Kasumi-1 (cell line): ENCODE data around the gene FYB2.

ENCODE experiments used
- DNase-seq, 2 experiments: peaks; one replicate each; lab custom pipeline; 2025; lab: John Stamatoyannopoulos, UW

Gene FYB2, protein sequence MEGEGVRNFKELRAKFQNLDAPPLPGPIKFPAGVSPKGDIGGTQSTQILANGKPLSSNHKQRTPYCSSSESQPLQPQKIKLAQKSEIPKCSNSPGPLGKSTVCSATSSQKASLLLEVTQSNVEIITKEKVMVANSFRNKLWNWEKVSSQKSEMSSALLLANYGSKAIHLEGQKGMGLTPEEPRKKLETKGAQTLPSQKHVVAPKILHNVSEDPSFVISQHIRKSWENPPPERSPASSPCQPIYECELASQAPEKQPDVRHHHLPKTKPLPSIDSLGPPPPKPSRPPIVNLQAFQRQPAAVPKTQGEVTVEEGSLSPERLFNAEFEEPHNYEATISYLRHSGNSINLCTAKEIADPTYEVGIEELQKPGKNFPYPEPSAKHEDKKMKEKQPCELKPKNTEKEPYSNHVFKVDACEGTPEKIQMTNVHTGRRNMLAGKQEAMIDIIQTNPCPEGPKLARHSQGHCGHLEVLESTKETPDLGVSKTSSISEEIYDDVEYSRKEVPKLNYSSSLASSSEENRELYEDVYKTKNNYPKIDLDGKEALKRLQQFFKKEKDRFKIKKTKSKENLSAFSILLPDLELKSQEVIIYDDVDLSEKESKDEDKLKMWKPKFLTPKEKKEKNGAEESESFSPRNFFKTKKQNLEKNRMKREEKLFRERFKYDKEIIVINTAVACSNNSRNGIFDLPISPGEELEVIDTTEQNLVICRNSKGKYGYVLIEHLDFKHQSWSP

DNA sequence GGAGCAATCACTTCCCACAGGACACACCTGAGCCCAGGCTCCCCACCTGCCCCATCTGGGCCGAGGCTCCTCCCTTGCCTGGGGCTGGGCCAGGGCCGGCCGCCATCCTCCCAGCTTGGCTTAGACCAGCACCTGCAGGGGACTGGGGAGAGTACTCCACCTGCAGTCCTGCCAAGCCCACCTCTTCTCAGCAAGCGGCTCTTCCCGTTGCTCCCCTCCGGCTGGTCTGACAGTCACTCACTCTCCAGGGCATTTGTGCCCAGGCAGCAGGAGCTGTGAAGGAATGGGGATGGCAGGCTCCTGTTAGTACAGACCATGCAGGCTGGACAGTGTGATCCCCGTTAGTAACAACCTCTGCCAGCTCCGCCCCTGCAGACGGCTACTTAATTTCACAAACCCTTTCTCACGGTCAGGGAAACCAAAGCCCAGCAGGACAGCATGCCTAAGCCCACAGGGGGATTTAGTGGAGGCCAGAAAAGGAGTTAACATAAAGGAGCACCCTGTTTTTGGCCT, at the start of gene FYB2:
FYB2 (minus strand) TSS at position 18 of the 513 bp plus-strand sequence. CDS start 114 bp downstream, outside the sequence.
- no peak for DNase-seq

DNA sequence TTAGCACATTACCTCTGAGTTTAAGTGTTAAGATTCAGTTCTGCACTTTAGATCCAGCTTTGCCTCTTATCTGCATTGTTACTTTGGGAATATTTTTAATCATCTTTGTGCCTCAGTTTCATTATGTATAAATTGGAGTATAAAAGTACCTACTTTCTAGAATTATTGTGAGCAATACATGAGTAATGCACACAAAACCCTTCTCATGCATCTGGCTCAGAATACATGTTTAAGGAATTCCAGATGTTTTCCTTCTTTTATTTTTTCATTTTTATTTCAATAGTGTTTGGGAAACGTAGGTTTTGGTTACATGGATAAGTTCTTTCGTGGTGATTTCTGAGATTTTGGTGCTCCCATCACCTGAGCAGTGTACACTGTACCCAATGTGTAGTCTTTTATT, 49.6 kb upstream of the FYB2 start:
- no peak for DNase-seq

DNA sequence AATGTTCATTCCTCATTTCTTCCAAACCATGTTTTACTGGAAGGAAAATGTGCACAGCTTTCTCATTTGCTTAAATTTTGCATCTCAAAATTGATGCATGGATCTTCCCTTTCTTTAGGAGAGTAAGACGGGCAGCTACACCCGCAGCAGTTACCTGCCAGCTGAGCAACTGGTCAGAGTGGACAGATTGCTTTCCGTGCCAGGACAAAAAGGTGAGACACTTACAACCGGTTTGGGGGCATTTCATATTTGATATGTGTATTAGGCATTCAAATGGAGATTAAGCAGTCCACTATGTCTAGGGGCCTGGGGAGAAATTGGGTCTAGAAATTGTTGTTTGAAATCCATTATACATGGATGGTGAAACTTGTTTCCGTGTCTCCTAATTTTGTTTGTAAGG, 48.3 kb upstream of the FYB2 start:
- DNase-seq: no peak

DNA sequence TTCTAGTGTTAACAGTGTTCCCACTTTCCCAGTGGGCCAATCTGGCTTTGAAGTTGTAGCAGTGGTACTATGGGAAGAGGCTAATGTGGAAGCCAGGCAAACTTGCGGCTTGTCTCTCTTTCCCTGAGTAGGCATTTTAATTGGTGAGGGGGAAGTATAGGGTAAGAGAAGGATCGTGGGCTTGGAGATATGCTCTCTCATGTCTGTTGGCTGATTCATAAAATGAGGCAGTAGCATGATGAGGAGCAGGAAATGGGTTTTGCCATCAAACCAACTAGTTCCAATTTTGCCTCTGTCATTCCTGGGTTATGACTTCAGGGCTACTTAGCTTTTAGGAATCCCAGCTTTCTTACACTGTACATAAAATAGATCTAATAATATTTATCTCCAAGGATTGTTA, 47.5 kb upstream of the FYB2 start:
- DNase-seq: no peak

DNA sequence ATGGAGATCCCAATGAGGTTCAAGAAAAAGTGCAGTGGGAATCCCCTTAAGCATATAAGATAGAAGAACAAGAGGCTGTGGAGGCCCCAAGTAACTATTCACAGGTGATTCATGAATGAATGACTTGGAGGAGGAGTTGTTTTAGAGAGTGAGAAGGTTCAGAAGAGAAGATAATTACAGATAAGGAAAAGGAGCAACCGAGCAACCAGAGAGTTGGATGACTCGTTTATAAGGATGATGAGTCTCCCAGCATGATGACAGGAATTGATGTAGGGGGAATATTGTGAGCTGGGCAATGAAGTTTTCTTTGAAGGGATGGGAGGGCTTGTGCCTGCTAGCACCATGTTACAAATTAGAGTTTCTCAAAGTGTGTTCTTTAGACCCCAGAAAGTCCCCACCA, 45.2 kb upstream of the FYB2 start:
- DNase-seq: no peak

DNA sequence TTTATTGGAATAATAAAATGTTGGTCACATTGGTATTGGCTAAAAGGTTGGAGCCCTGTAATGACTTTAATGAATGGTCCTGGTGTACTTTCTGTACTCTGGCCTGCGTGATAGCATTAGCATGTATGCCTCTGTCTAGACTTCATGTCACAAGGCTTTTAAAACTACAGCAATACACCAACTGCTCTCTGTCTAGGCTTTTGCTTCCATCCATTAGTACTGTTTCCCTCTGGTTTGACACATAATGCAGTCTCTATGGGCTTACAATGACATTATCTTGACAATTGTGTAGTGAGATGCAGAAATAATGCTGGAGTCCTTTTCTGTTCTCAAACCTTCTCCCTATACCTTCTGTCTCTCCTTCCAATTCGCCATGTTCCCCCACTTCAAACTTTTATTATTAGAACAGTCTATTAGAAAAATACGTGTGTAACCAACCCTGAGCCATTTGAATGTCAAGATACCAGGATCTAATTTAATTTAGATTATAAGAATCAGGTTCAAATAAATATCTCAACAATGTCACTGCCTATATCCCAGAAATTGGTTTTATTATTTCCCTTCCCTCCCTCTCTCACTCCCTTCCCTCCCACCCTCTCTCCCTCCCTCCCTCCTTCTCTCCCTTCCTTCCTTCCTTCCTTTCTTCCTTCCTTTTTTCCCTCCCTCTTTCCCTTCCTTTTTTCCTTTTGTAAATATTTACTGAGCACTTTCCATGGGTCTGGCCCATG, 44.2 kb upstream of the FYB2 start:
- no peak for DNase-seq

DNA sequence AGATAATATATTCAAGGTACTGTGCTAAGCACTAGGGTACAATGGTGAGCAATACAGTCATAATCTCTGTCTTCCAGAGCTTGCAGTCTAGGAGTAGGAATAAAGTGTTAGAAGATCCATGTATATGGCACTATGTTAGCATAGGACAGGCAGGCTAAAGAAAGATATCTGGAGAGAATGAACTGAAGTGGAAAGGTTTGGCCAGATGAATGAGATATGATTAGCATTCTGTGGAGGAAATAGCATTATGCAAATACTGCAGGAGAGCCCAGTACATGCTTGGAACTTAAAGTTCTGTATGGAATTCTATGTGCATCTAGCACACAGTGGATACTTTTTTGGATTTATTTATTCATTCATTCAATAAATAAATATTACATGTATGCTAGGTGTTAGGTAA, 40.1 kb upstream of the FYB2 start:
- DNase-seq: no peak

DNA sequence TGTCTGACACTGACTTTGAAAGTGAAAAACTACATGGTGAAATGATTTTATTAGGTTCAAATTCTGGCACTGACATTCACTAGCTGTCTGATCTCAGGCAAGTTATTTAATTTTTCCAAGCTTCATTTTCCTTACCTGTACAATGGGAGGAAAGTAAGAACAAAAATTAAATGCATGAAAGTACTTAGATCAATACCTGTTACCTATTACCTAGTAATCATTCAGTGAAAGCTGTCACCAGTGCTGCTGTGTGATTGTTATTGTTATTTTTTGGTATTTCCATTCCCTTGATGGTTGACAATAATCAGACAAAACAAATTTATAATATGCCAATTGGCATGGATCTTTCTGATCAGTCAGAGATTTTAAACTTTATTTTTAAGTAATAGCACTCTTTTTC, 37.0 kb upstream of the FYB2 start:
- DNase-seq: no peak

DNA sequence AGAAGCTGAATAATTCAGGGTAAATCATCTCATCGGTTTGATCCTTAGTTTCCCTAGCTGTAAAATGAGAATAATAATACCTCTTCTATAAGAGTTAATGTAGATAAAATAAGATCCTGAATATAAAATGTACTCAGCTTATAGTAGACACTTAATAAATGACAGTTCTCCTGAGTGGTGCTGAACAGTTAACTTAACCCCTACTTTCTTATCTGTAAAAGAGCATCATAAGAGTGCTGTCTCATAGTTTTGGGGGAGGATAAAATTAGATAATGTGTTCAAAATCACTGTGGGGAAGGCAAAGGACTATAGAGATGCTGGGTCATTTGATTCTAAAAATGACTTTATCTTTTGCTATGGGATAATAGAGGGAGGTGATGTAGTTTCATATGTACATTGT, 36.0 kb upstream of the FYB2 start:
- DNase-seq: no peak

DNA sequence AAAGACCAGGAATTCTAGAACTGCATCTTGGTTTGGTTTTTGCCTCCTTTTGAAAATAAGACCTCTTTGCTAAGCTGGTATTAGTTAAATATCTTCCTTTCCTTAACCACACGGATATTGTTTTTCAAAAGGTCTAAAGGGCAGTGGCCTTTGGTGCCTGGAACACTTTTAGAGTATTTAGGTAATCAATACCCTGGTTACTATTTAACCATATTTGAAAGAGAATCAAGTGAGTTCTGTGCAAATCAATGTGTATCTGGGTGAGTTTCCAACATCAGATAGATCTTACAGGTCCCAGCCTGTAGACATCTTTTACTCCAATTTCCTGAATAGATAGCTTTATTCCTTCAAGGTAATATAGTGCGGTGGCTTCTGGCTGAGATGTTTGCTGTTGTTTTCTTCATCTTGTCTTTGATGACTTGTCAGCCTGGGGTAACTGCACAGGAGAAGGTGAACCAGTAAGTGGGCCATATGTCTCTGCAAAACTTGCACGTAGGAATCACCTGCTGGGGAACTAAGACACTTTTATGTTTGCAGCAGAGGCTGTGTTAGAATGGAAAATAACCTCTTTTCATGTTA, 35.4 kb upstream of the FYB2 start, which contains the start of gene C8A:
C8A (plus strand) TSS at position 277 of the 579 bp plus-strand sequence; CDS start at position 382, 105 bp downstream.
- no peak for DNase-seq

DNA sequence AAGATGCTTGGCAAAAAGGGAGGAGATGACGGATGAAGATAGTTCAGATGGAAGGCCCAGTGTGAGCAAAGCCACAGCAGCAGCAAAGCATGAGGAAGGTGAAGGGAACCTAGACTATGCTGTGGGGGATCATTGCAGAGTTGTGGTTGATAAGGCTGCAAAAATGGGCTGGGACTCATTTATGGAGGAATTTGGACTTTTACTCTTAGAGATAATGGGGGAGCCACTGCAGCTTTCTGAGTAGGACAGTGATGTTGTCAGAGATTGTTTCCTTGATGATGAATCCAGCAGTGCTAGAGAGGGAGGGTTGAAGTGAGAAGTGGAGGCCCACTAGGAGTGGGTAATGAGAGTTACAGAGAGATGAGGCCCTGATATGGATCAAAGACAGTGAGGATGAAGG, 33.3 kb upstream of the FYB2 start:
- DNase-seq: no peak

DNA sequence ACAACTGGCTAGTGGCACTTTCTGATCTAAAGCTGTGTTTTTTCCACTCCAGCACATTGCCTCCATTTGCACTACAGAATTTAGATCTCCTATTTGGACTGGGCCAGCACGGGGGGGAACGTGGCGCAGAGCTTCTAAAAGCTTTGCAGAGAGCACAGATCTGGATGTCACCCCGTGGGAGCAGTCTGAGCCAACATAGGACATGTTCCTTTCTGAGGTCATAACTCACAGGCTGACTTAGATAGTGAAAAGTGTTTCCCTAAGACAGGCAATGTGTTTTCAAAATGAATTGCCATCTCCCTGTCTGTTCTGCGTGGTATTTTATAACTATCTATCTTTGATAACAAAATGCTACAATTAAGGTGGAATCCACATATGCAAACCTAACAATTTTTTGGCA, 31.7 kb upstream of the FYB2 start:
- DNase-seq: no peak

DNA sequence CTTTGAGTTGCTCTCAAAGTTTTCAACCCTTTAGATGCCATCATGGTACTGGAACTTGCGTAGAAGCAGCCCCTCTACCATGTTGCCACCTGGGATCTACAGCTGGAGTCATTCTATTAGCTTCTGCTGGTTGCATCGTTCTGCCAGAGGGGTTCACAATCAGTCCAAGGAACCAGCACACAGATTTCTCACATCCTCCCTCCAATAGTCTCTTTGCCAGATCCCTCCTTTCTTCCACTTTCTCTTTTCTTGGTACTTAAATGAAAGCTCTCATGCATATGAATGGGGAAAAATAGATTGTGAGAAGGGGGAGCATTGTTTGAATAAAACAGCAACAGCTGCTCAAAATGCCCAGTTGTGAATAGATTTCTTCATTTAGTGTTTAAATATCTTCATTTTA, 31.2 kb upstream of the FYB2 start:
- no peak for DNase-seq

DNA sequence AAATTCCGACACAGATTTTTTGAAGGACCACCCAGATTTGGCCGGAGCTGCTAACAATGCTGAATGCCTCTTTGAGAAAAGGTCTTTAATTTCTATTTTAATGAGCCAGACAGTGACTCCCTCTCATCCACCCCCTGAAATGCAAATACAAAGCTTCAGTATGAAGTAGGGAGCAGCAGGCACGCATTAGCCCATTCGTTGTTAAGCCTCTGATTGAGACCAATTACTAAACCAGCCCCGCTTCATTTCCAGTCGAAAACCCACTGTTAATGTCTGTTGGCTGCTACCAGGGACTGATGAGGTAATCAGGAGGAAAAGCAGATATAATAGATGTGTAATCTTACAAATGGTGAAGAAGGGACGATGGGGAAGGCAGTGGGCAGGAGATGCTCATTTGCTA, 30.5 kb upstream of the FYB2 start:
- DNase-seq: no peak

DNA sequence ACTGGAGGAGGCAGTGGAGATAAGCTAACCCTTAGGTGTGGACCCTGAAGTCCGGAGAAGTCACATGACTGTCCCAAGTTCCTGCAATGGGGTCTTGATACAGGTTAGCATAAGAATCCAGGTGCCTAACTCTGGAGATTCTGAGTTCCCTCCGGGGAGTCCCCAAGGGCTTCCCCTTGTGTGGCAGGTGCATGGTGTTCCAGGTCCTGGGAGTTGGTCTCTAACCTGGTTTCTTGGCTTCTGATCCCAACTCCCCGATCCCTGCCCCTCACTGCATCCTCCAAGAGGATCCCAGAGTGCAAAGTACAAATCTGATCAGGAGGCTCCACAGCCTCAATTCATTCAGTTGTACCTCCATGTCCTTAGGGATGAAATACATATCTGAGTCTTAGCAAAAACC, 26.1 kb upstream of the FYB2 start:
- no peak for DNase-seq

DNA sequence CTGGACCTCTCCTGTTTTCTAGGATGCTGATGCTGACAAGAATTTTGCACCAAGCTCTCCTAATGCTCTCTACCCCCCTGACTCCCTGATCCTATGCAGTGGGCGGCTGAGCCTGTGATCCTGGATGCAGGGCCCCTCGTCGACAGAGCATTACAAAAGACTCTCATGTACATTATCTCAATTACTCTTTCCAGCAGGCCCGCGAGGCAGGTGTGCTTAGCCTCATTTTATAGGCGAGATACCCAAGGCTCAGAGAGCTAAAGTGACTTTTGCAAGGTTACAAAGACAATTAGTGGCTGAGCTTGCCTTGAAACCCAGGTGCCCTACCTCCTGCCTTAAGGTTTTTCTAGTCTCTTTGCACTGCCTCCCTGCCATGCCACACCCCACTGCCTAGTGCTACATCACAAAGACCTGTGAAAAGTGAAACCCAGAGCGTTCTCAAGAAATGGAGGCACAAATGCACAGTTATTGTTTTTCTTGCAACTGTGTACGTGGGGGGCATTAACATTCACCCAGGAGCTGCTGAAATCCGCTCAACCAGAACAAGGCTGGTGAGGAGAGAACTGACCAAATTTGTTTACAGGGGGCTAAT, 25.4 kb upstream of the FYB2 start:
- DNase-seq: no peak

DNA sequence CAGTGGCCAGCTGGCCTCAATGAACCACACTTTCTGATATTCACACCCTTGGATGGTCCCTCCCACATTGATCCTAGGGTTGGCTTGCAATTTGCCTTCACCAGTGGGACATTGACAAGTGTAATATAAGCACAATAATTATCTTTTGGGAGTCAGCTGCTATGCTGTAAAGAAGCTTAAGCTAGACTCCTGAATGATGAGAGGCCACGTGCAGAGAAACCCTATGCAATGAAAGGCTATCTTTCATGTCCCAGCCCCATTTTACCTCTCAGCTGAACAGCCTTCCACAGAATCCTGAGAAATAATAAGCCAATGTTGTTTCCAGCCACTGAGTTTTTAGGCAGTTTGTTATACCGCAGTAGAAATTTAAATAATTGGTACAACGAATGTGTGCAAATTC, 24.3 kb upstream of the FYB2 start:
- DNase-seq: no peak

DNA sequence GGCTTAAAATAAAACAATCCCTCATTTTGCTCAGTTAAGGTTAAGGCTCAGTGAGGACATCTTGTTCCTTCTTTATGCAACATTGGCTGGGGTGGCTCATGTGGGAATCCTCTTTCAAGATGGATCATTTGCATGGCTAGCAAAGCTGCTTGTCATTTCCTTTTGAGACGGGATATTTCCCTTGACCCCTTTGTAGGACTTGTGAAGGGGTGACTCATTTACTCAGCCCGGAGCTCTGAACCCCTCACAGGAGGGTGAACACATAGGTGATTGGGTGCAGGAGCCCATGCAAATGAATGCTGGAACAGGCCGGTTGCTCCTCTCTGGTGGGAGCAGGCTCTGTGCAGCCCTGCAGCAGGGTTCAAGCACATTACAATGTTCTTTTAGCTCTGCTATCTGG, 19.6 kb upstream of the FYB2 start:
- no peak for DNase-seq

DNA sequence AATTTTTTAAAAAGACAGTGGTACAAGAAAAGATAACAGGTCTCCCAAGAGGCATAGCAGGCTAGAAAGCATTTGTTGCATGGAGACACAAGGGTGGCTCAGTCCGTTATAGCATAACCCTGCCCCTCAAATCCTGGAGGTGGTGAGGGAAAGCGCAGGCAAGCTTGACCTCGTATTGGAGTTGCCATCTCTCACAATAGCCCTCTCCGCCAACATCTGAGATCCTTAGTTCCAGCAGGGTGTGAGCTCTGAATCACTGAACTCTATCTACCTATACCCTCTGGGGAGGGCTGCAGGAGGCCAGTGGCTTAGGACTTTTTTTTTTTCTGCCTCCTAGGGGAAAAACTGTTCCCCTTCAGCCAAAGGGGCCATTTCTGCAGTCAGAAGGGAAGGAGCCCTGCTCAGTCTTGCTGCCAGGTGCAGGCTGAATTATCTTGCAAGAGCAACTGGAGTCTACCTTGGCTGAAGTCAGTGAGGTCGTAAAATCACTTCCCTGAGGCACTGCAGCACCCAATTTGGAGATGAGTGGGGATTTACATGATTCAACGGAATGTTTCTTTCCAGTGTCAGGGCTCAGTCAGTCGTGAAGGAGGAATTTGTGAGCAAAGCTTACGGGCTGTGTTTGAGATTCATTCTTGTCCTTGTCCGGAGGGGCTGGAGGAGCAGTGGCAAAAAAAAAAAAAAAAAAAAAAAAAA, 18.2 kb upstream of the FYB2 start:
- DNase-seq: no peak

DNA sequence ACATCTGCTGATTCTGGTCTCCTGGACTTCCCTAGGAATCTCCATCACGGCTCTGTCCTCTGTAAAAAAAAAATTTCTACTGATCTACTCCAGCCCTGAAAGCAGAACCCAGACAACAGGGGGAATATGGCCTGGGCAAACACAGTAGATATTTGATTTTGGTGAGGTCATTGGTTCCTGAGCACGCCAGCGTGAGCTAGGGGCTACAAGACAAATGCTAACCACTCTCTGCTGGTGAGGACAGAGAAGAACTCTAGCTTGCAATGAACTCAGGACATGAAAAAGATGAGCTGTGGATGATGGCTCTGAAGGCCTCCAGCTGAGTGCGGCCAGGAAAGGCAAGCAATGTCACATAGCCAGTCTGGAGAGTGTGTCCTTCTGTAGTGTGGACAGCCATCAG, 17.2 kb upstream of the FYB2 start:
- no peak for DNase-seq

DNA sequence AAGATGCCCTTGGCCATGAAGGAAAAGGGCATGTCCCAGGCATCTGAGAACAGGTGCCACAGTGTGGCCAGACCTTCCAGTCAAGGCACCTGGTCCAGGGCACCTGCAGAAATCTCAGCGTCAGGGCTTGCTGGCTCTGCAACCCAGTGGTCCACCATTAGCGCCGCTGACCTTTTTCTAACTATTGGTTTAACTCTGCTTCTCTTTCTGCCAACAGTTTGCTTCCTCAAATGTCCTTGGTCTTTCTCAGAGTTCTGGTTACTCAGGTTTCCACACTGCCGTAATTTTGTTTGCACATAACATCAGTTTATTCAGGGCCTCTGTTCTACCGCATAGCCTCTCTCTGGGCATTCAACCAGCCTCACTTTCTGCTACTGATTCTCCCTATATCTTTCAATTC, 16.5 kb upstream of the FYB2 start:
- no peak for DNase-seq
